GM23248 (cell line): Measurements from ENCODE around the gene ZBED3. TPM values are rescaled to one million over a fixed set of nuclear protein-coding genes. Genes with fewer than 3 reads are reported as not detected.

Experiments
- DNase-seq: peaks from one replicate; pipeline ENCODE4 v3.0.0-alpha.2; 2015
- H2AFZ ChIP-seq: fragments of 200-600 bp; sonication (generic); 2 replicates; pipeline ENCODE4 v1.6.1; 2016; ENCODE audit warnings: antibody characterized with exemption
- H3F3A ChIP-seq: fragments of 200-600 bp; sonication (generic); 2 replicates; pipeline ENCODE4 v1.6.1; 2016; ENCODE audit warnings: mild to moderate bottlenecking, antibody characterized with exemption, mixed run types; ENCODE audit not compliant: insufficient read depth
- H3K27ac ChIP-seq: fragments of 200-600 bp; sonication (generic); 2 replicates; pipeline ENCODE4 v1.5.1; 2016; ENCODE audit warnings: mild to moderate bottlenecking
- H3K27me3 ChIP-seq: fragments of 200-600 bp; sonication (generic); replicated peaks from 2 replicates; pipeline ENCODE4 v1.6.1; 2016; ENCODE audit warnings: mild to moderate bottlenecking; ENCODE audit not compliant: insufficient read depth
- H3K36me3 ChIP-seq: fragments of 200-600 bp; sonication (generic); 2 replicates; pipeline ENCODE4 v1.6.1; 2016; ENCODE audit warnings: low read depth, mild to moderate bottlenecking
- H3K4me1 ChIP-seq: fragments of 200-600 bp; sonication (generic); 2 replicates; pipeline ENCODE4 v1.6.1; 2016; ENCODE audit warnings: mild to moderate bottlenecking; ENCODE audit not compliant: insufficient read depth
- H3K4me2 ChIP-seq: fragments of 200-600 bp; sonication (generic); one replicate; pipeline ENCODE4 v1.6.1; 2016; ENCODE audit warnings: mild to moderate bottlenecking; ENCODE audit not compliant: unreplicated experiment
- H3K4me3 ChIP-seq: fragments of 200-600 bp; sonication (generic); 2 replicates; pipeline ENCODE4 v1.5.1; 2016; ENCODE audit warnings: mild to moderate bottlenecking
- H3K79me2 ChIP-seq: fragments of 200-600 bp; sonication (generic); 2 replicates; pipeline ENCODE4 v1.6.1; 2016; ENCODE audit warnings: mild to moderate bottlenecking; ENCODE audit not compliant: insufficient read depth
- H3K9ac ChIP-seq: fragments of 200-600 bp; sonication (generic); 2 replicates; pipeline ENCODE4 v1.6.1; 2016; ENCODE audit warnings: mild to moderate bottlenecking
- H3K9me2 ChIP-seq: fragments of 200-600 bp; sonication (generic); 2 replicates; pipeline ENCODE4 v1.6.1; 2016; ENCODE audit warnings: mixed run types, mild to moderate bottlenecking, moderate library complexity; ENCODE audit not compliant: insufficient read depth
- H3K9me3 ChIP-seq: fragments of 200-600 bp; sonication (generic); one replicate; pipeline ENCODE4 v1.6.1; 2017; ENCODE audit warnings: low read depth
- H4K20me1 ChIP-seq: fragments of 200-600 bp; sonication (generic); 2 replicates; pipeline ENCODE4 v1.6.0; 2016; ENCODE audit not compliant: insufficient read depth
- EZH2 ChIP-seq: fragments of 200-600 bp; sonication (generic); IDR thresholded peaks from 2 replicates; pipeline ENCODE4 v1.6.1; 2018; ENCODE audit warnings: antibody characterized with exemption, mild to moderate bottlenecking; ENCODE audit not compliant: insufficient read depth, poor library complexity, severe bottlenecking
- EZH2phosphoT487 ChIP-seq: fragments of 200-600 bp; sonication (generic); IDR thresholded peaks from 2 replicates; pipeline ENCODE4 v1.6.1; 2018; ENCODE audit warnings: antibody characterized with exemption, moderate library complexity, mild to moderate bottlenecking, low read depth; ENCODE audit not compliant: insufficient read depth
- WGBS, 2 experiments: methylation state at CpG; one replicate each; pipeline ENCODE4 v1.1.6; 2015 to 2017; ENCODE audit warnings: low lambda C conversion rate in 2 of 2, low coverage in 1 of 2; ENCODE audit errors: missing lambda C conversion rate in 2 of 2; 5-methylcytosine and 5-hydroxymethylcytosine counted together
- in situ Hi-C: fragments of 300-500 bp; cut with MboI; formaldehyde crosslinking; loops from 2 replicates; pipeline ENCODE4 v1.15.0; 2020
- polyA plus RNA-seq: library from polyadenylated mRNA; unstranded; fragments of >200 nt; fragmentation: Nextera tagmentation; extraction: Ambion mirVana; gene quantifications from 2 replicates; pipeline ENCODE4 v1.2.1, GENCODE V29; 2016
- total RNA-seq: library from RNA; depleted of rRNA; stranded (reverse); fragments of >200 nt; shearing (Covaris generic); gene quantifications from 2 replicates; pipeline ENCODE4 v1.2.3, GENCODE V29; 2014; rRNA removed

The ZBED3 gene, protein sequence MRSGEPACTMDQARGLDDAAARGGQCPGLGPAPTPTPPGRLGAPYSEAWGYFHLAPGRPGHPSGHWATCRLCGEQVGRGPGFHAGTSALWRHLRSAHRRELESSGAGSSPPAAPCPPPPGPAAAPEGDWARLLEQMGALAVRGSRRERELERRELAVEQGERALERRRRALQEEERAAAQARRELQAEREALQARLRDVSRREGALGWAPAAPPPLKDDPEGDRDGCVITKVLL
- total RNA-seq: 0.54 and 0.63 TPM in 2 replicates
- 0.37 and 0.75 TPM in 2 replicates for polyA plus RNA-seq

DNA sequence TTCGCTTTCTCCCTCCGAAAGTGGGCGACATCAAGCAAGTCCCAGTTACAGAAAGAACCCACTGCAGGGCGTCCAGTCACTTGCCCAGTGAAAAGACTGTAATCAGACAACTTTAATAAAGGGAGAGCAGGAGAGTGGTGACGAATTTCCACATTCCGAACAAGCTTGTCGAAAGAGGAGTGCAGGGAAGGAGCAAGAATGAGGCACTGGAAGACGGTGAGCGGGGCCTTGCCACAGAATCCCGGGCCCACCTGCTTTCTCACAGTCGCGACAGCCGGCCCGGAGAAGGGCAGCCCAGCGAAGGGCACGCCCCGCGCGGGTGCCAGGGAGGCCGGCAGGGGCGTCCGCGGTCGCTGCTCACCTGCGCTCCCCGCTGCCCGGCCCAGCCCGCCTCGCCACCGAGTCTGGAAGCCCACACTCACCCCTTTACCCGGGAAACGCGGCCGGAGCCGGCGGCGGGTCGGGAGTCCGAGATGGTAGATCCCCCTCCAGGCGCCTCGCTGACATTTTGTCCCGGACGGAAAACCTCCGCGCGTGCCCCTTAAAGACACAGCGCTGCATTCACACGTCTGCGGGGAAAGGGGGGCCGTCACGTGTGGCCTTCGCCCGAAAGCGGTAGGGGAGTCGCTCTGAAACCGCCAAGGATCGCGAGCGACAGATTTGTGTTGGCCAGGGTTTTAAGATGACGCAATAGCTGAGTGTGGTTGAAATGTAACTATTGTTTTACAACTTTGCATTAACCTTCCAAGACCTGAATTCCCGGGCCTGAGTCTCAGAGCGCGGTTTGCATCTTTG, at the start of gene ZBED3:
Gene ZBED3 (minus strand): TSS at position 597 of the 795 bp plus-strand sequence. CDS start 9,407 bp downstream, outside the sequence.
- 1% methylated on average over 56 of the region's 63 CpGs for WGBS, 2 experiments
- Histone ChIP-seq H3K9me3 (no peaks in the 10 kb centered on the region), H3K9ac (peak within 1 kb of the TSS; percentile 84), H3K27ac (peak within 1 kb of the TSS; percentile 62), H3F3A (peaks cover 13% of the 10 kb centered on the region; the same call in 1 of the 2 replicates), H3K4me3 (peak within 1 kb of the TSS; percentile 83), H4K20me1 (no peaks in the 10 kb centered on the region), H3K4me2 (peak within 1 kb of the TSS; percentile 78), H2AFZ (peak within 1 kb of the TSS; percentile 95), H3K36me3 (no peaks in the 10 kb centered on the region), H3K27me3 (no peaks in the 10 kb centered on the region), H3K79me2 (no peaks in the 10 kb centered on the region), H3K9me2 (no peaks in the 10 kb centered on the region), H3K4me1 (peaks cover 4% of the 10 kb centered on the region; the same call in 1 of the 2 replicates)
- in situ Hi-C loops: no loop called here
- TF ChIP-seq EZH2 (no peak), EZH2phosphoT487 (no peak)
- peak; percentile 82 for DNase-seq

DNA sequence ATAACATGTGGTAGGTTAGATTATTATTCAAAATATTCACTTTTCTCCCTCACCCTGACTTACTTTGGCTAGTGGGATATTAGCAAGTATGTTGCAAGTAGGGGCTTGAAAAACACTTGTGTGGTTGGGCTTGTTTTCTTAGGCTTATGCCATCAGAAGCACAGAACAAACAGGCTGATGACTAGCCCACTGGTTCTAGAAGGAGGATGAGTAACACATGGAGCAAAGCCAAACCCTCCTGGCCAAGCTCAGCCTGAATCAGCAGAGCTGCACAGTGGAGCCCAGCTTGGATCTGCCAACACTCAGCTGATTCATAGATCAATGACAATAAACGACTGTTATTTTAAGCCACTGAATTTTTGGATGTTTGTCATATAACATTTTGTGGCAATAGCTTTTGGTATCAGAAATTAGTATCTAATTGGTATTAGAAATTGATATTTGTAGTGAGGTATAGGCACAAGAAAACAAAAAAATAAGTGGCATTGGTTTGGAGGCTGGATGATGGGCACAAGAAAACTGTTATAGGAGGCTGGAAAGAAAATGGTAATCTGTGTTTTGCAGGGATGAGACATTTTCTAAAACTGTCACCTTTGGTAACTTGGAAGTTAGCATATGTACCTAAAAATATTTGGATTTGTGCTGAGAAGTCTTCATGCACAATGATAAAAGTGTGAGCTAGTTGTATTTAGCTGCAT, 46.1 kb upstream of the ZBED3 start:
- 0% methylated on average over 1 of the region's 1 CpG for WGBS, 2 experiments
- Histone ChIP-seq H3K4me2 (peak overlapping the region; percentile 33), H3K27me3 (peaks cover 18% of the 10 kb centered on the region)

DNA sequence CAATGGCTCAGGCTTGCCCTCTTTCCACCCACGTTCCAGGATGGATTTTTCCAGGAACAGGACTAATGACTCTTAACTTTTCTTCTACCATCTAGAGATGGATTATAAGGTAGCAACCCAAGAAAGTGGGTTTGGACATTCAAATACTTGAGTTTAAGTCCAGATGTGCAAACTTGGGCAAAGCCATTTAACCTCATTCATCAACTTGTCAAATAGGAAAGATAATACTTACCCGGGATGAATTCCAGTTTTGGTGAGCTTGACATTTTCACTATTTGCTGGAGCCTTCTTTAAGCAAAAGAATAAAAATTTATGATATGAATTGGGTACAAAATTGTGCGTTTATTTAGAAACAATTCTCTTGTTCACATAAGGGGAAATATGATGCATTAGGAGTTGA, 44.3 kb upstream of the ZBED3 start:
- WGBS, 2 experiments: 93 to 96% methylated on average over 3 of the region's 3 CpGs
- Histone ChIP-seq H3K36me3 (no peaks in the 10 kb centered on the region), H2AFZ (no peak overlapping the region), H3K27ac (no peak overlapping the region), H3K79me2 (no peaks in the 10 kb centered on the region), H3F3A (peaks cover 18% of the 10 kb centered on the region), H3K4me2 (no peak overlapping the region), H3K4me3 (no peak overlapping the region), H3K9me3 (no peaks in the 10 kb centered on the region), H3K4me1 (peaks cover 13% of the 10 kb centered on the region), H4K20me1 (no peaks in the 10 kb centered on the region), H3K9me2 (no peaks in the 10 kb centered on the region), H3K9ac (no peak overlapping the region), H3K27me3 (peaks cover 10% of the 10 kb centered on the region)
- no peak for TF ChIP-seq EZH2phosphoT487
- no peak for TF ChIP-seq EZH2
- in situ Hi-C loops: no loop called here
- no peak for DNase-seq

More for the DNA sequence above, 46.1 kb upstream of the ZBED3 start:
- H3K36me3 ChIP-seq: no peaks in the 10 kb centered on the region
- no peak overlapping the region for H2AFZ ChIP-seq
- no peaks in the 10 kb centered on the region for H3K9me3 ChIP-seq
- H3F3A ChIP-seq: peaks cover 18% of the 10 kb centered on the region
- peak; percentile 99 for DNase-seq
- in situ Hi-C loops: no loop called here
- H4K20me1 ChIP-seq: no peaks in the 10 kb centered on the region
- 0 out of 2 replicates have a peak overlapping the region, but pooled peaks have one; percentile 24 for H3K27ac ChIP-seq
- no peak overlapping the region for H3K4me3 ChIP-seq
- no peak overlapping the region for H3K9ac ChIP-seq
- no peaks in the 10 kb centered on the region for H3K9me2 ChIP-seq
- TF ChIP-seq EZH2: no peak
- TF ChIP-seq EZH2phosphoT487: peak; percentile 84
- H3K4me1 ChIP-seq: peaks cover 13% of the 10 kb centered on the region
- H3K79me2 ChIP-seq: no peaks in the 10 kb centered on the region

DNA sequence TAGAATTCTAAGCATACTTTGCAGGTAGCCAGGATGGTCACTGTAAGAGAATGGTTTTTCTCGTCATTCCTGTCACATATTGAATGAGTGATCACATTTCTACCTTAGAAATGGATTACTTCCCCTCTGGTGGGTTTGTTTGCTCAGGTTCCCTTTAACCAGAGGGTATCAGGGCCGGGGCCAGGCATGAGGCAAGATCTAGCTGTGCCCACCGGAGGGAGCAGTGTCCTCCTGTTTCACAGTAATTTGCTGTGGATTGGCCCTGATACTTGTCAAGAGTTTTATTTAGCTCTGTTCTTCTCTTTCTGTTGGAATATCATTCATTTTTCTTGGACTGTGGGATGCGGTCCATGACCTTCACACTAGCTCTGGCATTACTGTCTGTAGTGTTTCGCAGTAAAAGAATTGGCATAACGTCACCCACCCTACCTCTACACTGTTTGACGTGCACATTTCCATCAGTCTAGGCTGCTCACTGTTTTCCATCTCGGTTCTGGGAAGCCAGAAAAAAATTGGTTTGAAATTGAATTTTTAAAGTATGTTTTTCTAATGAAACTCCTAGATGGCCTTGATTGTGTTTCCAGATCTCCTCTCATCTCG, 42.4 kb upstream of the ZBED3 start:
- peak; percentile 60 for DNase-seq
- H3K4me1 ChIP-seq: peaks cover 13% of the 10 kb centered on the region
- in situ Hi-C loops: no loop called here
- no peaks in the 10 kb centered on the region for H3K36me3 ChIP-seq
- WGBS, 2 experiments: 78 to 79% methylated on average over 9 of the region's 9 CpGs
- H3K4me3 ChIP-seq: no peak overlapping the region
- H3K9ac ChIP-seq: no peak overlapping the region
- TF ChIP-seq EZH2 (no peak), EZH2phosphoT487 (no peak)
- no peak overlapping the region for H3K4me2 ChIP-seq
- H3K9me3 ChIP-seq: no peaks in the 10 kb centered on the region
- no peak overlapping the region for H2AFZ ChIP-seq
- H3K27me3 ChIP-seq: peaks cover 10% of the 10 kb centered on the region; the same call in 1 of the 2 replicates
- H3K27ac ChIP-seq: no peak overlapping the region
- H3K9me2 ChIP-seq: no peaks in the 10 kb centered on the region
- no peaks in the 10 kb centered on the region for H3K79me2 ChIP-seq
- no peaks in the 10 kb centered on the region for H4K20me1 ChIP-seq
- peaks cover 18% of the 10 kb centered on the region for H3F3A ChIP-seq
